SU-DHL-6 (cell line): ENCODE measurements around the gene SLC25A43.
"Not testable (repeated sequence)": the region's sequence is repeated elsewhere in the genome, so short reads cannot be mapped to it uniquely, and the experiment has no call there.

ENCODE experiments used
- CTCF ChIP-seq: fragments of 200-600 bp; sonication (generic); IDR thresholded peaks from one replicate; pipeline ENCODE4 v1.5.1; 2017; ENCODE audit warnings: antibody characterized with exemption, mild to moderate bottlenecking, low read length, moderate library complexity; ENCODE audit not compliant: insufficient read depth, poor library complexity, severe bottlenecking
- EZH2phosphoT487 ChIP-seq: fragments of 200-600 bp; sonication (generic), shearing (Covaris generic); conservative IDR thresholded peaks from 2 replicates; pipeline ENCODE4 v1.6.1; 2018; ENCODE audit warnings: mild to moderate bottlenecking, antibody characterized with exemption, low read length, moderate library complexity, mixed read lengths

- not testable (repeated sequence) for TF ChIP-seq CTCF, EZH2phosphoT487
These were observed 27.3 kb upstream of the SLC25A43 start for GRCh38 chrX:119371861-119372260.
